Measurements from ENCODE around the gene ADAMTS12.
"Not testable (repeated sequence)": the region's sequence is repeated elsewhere in the genome, so short reads cannot be mapped to it uniquely, and the experiment has no call there.

Gene ADAMTS12

GRCh38 chr5:33530183-33531036 is 361.4 kb downstream of the ADAMTS12 start:
- Histone ChIP-seq H3K4me1 (ENCODE audit: insufficient read depth, low read length) (no peaks in the 10 kb centered on the region), H3K9ac (ENCODE audit: low read length) (no peak overlapping the region), H3K36me3 (ENCODE audit: insufficient read depth, low read length) (no peaks in the 10 kb centered on the region), H3K27me3 (ENCODE audit: control insufficient read depth in 1 of 2, insufficient read depth in 2 of 2, low read length in 2 of 2) (no peaks in the 10 kb centered on the region), H3K4me3 (ENCODE audit: low read depth in 1 of 2, low read length in 2 of 2) (no peak overlapping the region), H3K27ac (ENCODE audit: low read depth, low read length) (no peak overlapping the region), H3K9me3 (ENCODE audit: low read length) (no peaks in the 10 kb centered on the region)

- Histone ChIP-seq H3K9ac (ENCODE audit: low read length) (no peak overlapping the region), H3K36me3 (ENCODE audit: insufficient read depth, low read length) (no peaks in the 10 kb centered on the region), H3K27me3 (ENCODE audit: control insufficient read depth in 1 of 2, insufficient read depth in 2 of 2, low read length in 2 of 2) (no peaks in the 10 kb centered on the region), H3K27ac (ENCODE audit: low read depth, low read length) (no peak overlapping the region), H3K9me3 (ENCODE audit: low read length) (no peaks in the 10 kb centered on the region), H3K4me3 (ENCODE audit: low read depth in 1 of 2, low read length in 2 of 2) (no peak overlapping the region), H3K4me1 (ENCODE audit: insufficient read depth, low read length) (no peaks in the 10 kb centered on the region)
These were observed 364.1 kb downstream of the ADAMTS12 start for GRCh38 chr5:33527696-33528095.

DNA sequence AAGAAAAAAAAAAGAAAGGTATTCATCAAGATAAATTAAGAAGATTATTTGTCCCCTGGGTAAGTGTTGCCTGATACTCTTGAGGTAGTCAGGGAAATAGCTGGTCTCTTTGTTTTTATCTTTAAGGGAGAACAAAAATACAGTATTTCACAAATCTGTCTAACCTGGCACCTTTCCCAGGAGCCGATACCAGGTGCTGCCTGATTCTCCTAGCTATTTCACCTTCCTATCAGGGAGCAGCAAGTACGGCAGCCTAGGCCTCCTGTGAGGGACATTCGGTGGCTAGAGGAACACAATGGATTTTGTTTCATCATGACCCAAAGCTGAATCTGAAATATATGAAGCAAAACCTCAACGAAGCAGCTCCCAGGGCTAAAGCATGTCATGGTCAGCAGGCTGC is 365.0 kb downstream of the ADAMTS12 start:
- Histone ChIP-seq H3K9ac (ENCODE audit: low read length) (no peak overlapping the region), H3K4me1 (ENCODE audit: insufficient read depth, low read length) (no peaks in the 10 kb centered on the region), H3K27me3 (ENCODE audit: control insufficient read depth in 1 of 2, insufficient read depth in 2 of 2, low read length in 2 of 2) (no peaks in the 10 kb centered on the region), H3K36me3 (ENCODE audit: insufficient read depth, low read length) (no peaks in the 10 kb centered on the region), H3K27ac (ENCODE audit: low read depth, low read length) (no peak overlapping the region), H3K9me3 (ENCODE audit: low read length) (no peaks in the 10 kb centered on the region), H3K4me3 (ENCODE audit: low read depth in 1 of 2, low read length in 2 of 2) (no peak overlapping the region)

DNA sequence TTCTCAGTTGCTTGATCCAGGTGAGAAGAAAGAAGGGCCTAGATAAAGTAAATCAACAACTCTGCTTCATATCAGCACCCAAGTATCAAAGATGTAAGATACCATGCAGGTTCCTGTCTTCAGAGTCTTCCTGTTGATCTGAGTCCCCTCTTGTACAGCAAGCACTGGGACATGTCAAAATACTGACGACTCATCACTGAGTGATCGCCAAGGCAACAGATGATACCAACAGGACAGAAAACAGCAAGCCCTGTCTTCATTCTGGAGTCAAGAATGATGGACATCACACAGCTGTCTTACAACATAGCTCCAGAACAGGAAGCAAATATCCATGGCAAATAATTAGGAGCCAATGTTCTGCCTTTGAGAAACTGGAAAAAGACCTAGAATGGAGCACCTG is 367.3 kb downstream of the ADAMTS12 start:
- no peaks in the 10 kb centered on the region for H3K9me3 ChIP-seq (ENCODE audit: low read length)

DNA sequence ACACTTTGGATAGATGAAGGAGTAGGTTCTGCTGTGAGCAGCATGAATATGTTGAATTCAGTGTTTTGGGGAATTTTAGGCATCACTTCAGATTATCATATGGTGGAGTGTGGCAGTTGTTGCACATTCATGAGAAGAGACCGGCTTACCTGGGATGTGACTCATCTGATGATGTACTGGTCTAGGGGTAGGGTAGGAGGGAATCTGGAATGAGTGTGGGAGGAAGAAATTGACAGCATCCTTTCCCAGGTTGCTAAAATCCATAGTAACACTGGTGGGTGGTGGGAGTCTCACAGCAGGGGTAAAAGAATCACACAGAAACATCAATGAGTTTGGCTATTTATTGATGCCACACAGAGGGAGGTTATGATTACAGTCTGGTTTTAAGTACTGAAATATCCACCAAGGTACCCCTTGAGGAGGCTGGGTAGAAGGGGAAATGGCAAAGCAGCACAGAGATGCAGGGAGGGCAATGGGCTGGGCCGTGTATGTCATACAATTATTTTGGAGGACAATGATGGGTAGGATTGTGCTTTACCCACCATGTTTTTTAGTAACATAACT is 368.5 kb downstream of the ADAMTS12 start:
- Histone ChIP-seq H3K27ac (ENCODE audit: low read depth, low read length) (no peak overlapping the region), H3K36me3 (ENCODE audit: insufficient read depth, low read length) (no peaks in the 10 kb centered on the region), H3K9me3 (ENCODE audit: low read length) (no peaks in the 10 kb centered on the region), H3K4me1 (ENCODE audit: insufficient read depth, low read length) (no peaks in the 10 kb centered on the region), H3K9ac (ENCODE audit: low read length) (no peak overlapping the region), H3K4me3 (ENCODE audit: low read depth in 1 of 2, low read length in 2 of 2) (no peak overlapping the region), H3K27me3 (ENCODE audit: control insufficient read depth in 1 of 2, insufficient read depth in 2 of 2, low read length in 2 of 2) (no peaks in the 10 kb centered on the region)

More for the DNA sequence above, 367.3 kb downstream of the ADAMTS12 start:
- H3K9ac ChIP-seq (ENCODE audit: low read length) = no peak overlapping the region
- H3K27me3 ChIP-seq (ENCODE audit: control insufficient read depth in 1 of 2, insufficient read depth in 2 of 2, low read length in 2 of 2) = no peaks in the 10 kb centered on the region
- H3K4me1 ChIP-seq (ENCODE audit: insufficient read depth, low read length) = no peaks in the 10 kb centered on the region
- H3K27ac ChIP-seq (ENCODE audit: low read depth, low read length) = no peak overlapping the region
- H3K36me3 ChIP-seq (ENCODE audit: insufficient read depth, low read length) = no peaks in the 10 kb centered on the region
- H3K4me3 ChIP-seq (ENCODE audit: low read depth in 1 of 2, low read length in 2 of 2) = no peak overlapping the region

- Histone ChIP-seq H3K27me3 (ENCODE audit: control insufficient read depth in 1 of 2, insufficient read depth in 2 of 2, low read length in 2 of 2) (no peaks in the 10 kb centered on the region), H3K9me3 (ENCODE audit: low read length) (no peaks in the 10 kb centered on the region), H3K27ac (ENCODE audit: low read depth, low read length) (no peak overlapping the region), H3K4me1 (ENCODE audit: insufficient read depth, low read length) (no peaks in the 10 kb centered on the region), H3K36me3 (ENCODE audit: insufficient read depth, low read length) (no peaks in the 10 kb centered on the region), H3K9ac (ENCODE audit: low read length) (no peak overlapping the region), H3K4me3 (ENCODE audit: low read depth in 1 of 2, low read length in 2 of 2) (no peak overlapping the region)
These were observed 375.4 kb downstream of the ADAMTS12 start for GRCh38 chr5:33516421-33516820.

- H3K4me1 ChIP-seq (ENCODE audit: insufficient read depth, low read length); H3K9ac ChIP-seq (ENCODE audit: low read length); H3K4me3 ChIP-seq (ENCODE audit: low read depth in 1 of 2, low read length in 2 of 2); H3K9me3 ChIP-seq (ENCODE audit: low read length); H3K36me3 ChIP-seq (ENCODE audit: insufficient read depth, low read length); H3K27me3 ChIP-seq (ENCODE audit: control insufficient read depth in 1 of 2, insufficient read depth in 2 of 2, low read length in 2 of 2); H3K27ac ChIP-seq (ENCODE audit: low read depth, low read length): not testable (repeated sequence)
These were observed 376.4 kb downstream of the ADAMTS12 start for GRCh38 chr5:33515366-33515765.

DNA sequence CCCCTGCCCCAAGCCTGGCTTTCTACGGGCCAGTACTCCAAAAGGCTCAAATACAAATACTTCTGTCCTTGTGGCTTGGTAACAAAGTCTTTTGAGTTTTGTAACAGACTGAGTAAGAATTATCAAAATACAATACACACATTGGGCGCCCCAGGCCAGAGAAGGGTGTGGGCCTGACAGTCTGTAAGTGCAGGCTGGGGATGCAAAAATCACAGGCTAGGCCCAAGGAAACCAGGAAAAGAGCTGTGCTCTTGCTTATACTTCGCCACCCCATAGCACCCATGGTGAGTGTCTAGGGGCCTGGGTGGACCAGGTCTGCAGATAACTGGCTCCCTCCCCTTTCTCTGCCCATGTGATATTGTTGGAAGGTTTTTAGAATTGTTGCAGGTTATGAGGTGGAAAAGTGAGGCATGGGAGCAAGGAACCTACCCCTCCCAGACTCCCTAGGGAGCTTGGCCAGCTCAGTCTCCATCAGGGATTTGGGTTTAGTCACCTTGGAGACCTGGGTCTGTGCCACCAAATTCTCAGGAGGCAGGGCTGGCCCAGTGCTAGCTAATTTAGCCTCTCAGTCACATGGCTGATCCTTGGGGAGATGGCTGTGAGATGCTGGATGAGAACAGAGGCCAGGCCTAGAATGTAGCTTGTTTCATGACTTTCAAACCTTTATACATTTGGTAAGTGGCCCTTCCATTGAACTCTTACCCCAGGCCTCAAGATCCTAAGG is 378.2 kb downstream of the ADAMTS12 start:
- Histone ChIP-seq H3K27ac (ENCODE audit: low read depth, low read length) (no peak overlapping the region), H3K9ac (ENCODE audit: low read length) (no peak overlapping the region), H3K36me3 (ENCODE audit: insufficient read depth, low read length) (no peaks in the 10 kb centered on the region), H3K4me3 (ENCODE audit: low read depth in 1 of 2, low read length in 2 of 2) (no peak overlapping the region), H3K9me3 (ENCODE audit: low read length) (no peaks in the 10 kb centered on the region), H3K27me3 (ENCODE audit: control insufficient read depth in 1 of 2, insufficient read depth in 2 of 2, low read length in 2 of 2) (no peaks in the 10 kb centered on the region), H3K4me1 (ENCODE audit: insufficient read depth, low read length) (no peaks in the 10 kb centered on the region)

DNA sequence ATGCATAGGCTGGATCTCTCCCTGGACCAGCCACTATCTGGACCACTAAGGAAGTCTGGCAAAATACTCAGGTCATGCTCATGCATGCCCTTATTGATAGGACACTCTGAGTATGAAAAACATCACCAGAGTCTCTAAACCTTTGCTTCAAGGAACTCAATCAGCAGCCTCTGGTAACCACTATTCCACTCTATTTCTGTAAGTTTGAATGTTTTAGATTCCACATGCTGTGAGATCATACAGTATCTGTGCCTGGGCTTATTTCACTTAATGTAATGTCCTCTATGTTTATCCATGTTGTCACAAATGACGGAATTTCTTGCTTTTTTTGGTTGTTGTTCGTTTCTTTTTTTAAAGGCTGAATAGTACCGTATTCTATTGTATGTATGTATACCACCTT is 382.8 kb downstream of the ADAMTS12 start:
- no peaks in the 10 kb centered on the region for H3K9me3 ChIP-seq (ENCODE audit: low read length)
- no peaks in the 10 kb centered on the region for H3K4me1 ChIP-seq (ENCODE audit: insufficient read depth, low read length)
- H3K27ac ChIP-seq (ENCODE audit: low read depth, low read length) = no peak overlapping the region
- H3K4me3 ChIP-seq (ENCODE audit: low read depth in 1 of 2, low read length in 2 of 2) = no peak overlapping the region
- no peaks in the 10 kb centered on the region for H3K27me3 ChIP-seq (ENCODE audit: control insufficient read depth in 1 of 2, insufficient read depth in 2 of 2, low read length in 2 of 2)
- no peak overlapping the region for H3K9ac ChIP-seq (ENCODE audit: low read length)
- no peaks in the 10 kb centered on the region for H3K36me3 ChIP-seq (ENCODE audit: insufficient read depth, low read length)

DNA sequence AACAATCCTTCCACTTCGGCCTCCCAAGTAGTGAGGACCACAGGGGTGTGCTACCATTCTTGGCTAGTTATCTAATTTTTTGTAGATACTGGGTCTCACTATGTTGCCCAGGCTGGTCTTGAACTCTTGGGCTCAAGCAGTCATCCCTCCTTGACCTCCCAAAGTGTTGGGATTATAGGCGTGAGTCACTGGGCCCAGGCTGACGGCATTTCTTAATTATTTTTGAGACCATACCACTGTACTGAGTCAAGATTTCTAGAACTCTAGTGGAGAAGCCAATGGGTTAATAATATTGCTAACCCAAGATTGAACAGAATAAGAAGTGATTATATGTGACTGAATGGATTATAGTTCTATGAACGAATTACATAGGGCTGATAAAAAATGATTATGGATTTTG is 384.4 kb downstream of the ADAMTS12 start:
- H3K27ac ChIP-seq (ENCODE audit: low read depth, low read length) = no peak overlapping the region

GRCh38 chr5:33504570-33504969 is 387.2 kb downstream of the ADAMTS12 start:
- Histone ChIP-seq H3K9me3 (ENCODE audit: low read length) (no peaks in the 10 kb centered on the region), H3K36me3 (ENCODE audit: insufficient read depth, low read length) (no peaks in the 10 kb centered on the region), H3K27me3 (ENCODE audit: control insufficient read depth in 1 of 2, insufficient read depth in 2 of 2, low read length in 2 of 2) (no peaks in the 10 kb centered on the region), H3K4me3 (ENCODE audit: low read depth in 1 of 2, low read length in 2 of 2) (no peak overlapping the region), H3K27ac (ENCODE audit: low read depth, low read length) (no peak overlapping the region), H3K9ac (ENCODE audit: low read length) (no peak overlapping the region), H3K4me1 (ENCODE audit: insufficient read depth, low read length) (no peaks in the 10 kb centered on the region)

More for the DNA sequence above, 384.4 kb downstream of the ADAMTS12 start:
- H3K4me1 ChIP-seq (ENCODE audit: insufficient read depth, low read length) = no peaks in the 10 kb centered on the region
- H3K27me3 ChIP-seq (ENCODE audit: control insufficient read depth in 1 of 2, insufficient read depth in 2 of 2, low read length in 2 of 2) = no peaks in the 10 kb centered on the region
- H3K9me3 ChIP-seq (ENCODE audit: low read length) = no peaks in the 10 kb centered on the region
- no peak overlapping the region for H3K9ac ChIP-seq (ENCODE audit: low read length)
- H3K36me3 ChIP-seq (ENCODE audit: insufficient read depth, low read length) = no peaks in the 10 kb centered on the region
- no peak overlapping the region for H3K4me3 ChIP-seq (ENCODE audit: low read depth in 1 of 2, low read length in 2 of 2)

All from muscle layer of colon (tissue), 2 donors.